Colonic mucosa (tissue), 4 donors: ENCODE results near the gene ATF1. TPM values are rescaled to one million over a fixed set of nuclear protein-coding genes. Genes with fewer than 3 reads are reported as not detected.
"Not testable (repeated sequence)": the region's sequence is repeated elsewhere in the genome, so short reads cannot be mapped to it uniquely, and the experiment has no call there.

ENCODE experiments used
- DNase-seq: peaks from one replicate; pipeline ENCODE4 v3.0.0-alpha.2; 2020
- H3K27ac ChIP-seq: fragments of 200-600 bp; one replicate; pipeline ENCODE4 v1.8.0; 2021
- H3K27me3 ChIP-seq: fragments of 200-600 bp; one replicate; pipeline ENCODE4 v1.8.0; 2021
- H3K36me3 ChIP-seq: fragments of 200-600 bp; one replicate; pipeline ENCODE4 v1.8.0; 2021
- H3K4me1 ChIP-seq: fragments of 200-600 bp; one replicate; pipeline ENCODE4 v1.8.0; 2021; ENCODE audit warnings: mild to moderate bottlenecking
- H3K4me3 ChIP-seq: fragments of 200-600 bp; one replicate; pipeline ENCODE4 v1.8.0; 2021
- H3K9ac ChIP-seq, 2 donors: one replicate each; pipeline ENCODE4 v1.7.0; 2013; ENCODE audit warnings: control low read depth in 2 of 2, low read depth in 2 of 2, low read length in 2 of 2
- H3K9me3 ChIP-seq: fragments of 200-600 bp; one replicate; pipeline ENCODE4 v1.8.0; 2021
- intact Hi-C: fragments of 100-400 bp; cut with DNase I; formaldehyde crosslinking; loops from one replicate; pipeline ENCODE4 v1.14.1; 2022
- total RNA-seq, 2 donors: library from RNA; stranded (reverse); fragmentation: NEBNext Ultra II Directional in 1 of 2; extraction: Animal tissue kit (Norgen Biotek cat#: 25700) in 1 of 2; gene quantifications; one replicate each; pipeline ENCODE4 v1.2.1, GENCODE V29; 2021
- TF ChIP-seq, protein P1 (sequence below): fragments of 200-600 bp; IDR thresholded peaks from one replicate; pipeline ENCODE4 v1.8.0; 2022; ENCODE audit warnings: antibody characterized with exemption, mild to moderate bottlenecking
- donor health status: healthy.
- donor health status: DM: no; HTN: no; CAD: no.
- donor health status: DM: no; HTN: no; CAD: no.

Gene ATF1
- total RNA-seq, 2 donors from 2014 or later = 39.5 to 49.9 TPM

DNA sequence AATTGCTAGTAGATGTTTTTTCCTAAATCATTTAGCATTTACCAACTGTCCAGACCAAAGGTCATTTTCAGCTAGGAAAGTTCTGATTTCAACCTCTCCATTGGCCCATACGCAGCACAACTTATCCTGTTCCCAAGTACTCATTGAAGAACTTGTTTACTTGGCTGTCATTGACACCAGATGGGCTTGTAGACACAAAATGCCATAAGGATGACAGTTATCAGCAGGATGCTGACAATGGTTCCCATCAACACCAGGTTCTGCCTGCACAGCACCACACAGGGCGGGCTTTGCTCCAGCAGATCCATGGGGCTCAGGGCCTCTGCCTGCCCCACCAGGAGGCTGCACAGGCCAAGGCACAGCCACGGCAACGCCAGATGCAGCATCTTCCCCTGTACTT is 42.3 kb downstream of the ATF1 start:
- Histone ChIP-seq H3K4me3 (no peak overlapping the region), H3K36me3 (no peaks in the 10 kb centered on the region), H3K9ac (no peak overlapping the region), H3K4me1 (no peaks in the 10 kb centered on the region), H3K27me3 (no peaks in the 10 kb centered on the region), H3K9me3 (no peaks in the 10 kb centered on the region), H3K27ac (no peak overlapping the region)
- DNase-seq = no peak
- TF ChIP-seq, protein P1, sequence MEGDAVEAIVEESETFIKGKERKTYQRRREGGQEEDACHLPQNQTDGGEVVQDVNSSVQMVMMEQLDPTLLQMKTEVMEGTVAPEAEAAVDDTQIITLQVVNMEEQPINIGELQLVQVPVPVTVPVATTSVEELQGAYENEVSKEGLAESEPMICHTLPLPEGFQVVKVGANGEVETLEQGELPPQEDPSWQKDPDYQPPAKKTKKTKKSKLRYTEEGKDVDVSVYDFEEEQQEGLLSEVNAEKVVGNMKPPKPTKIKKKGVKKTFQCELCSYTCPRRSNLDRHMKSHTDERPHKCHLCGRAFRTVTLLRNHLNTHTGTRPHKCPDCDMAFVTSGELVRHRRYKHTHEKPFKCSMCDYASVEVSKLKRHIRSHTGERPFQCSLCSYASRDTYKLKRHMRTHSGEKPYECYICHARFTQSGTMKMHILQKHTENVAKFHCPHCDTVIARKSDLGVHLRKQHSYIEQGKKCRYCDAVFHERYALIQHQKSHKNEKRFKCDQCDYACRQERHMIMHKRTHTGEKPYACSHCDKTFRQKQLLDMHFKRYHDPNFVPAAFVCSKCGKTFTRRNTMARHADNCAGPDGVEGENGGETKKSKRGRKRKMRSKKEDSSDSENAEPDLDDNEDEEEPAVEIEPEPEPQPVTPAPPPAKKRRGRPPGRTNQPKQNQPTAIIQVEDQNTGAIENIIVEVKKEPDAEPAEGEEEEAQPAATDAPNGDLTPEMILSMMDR = no peak
- intact Hi-C loops = no loop called here

DNA sequence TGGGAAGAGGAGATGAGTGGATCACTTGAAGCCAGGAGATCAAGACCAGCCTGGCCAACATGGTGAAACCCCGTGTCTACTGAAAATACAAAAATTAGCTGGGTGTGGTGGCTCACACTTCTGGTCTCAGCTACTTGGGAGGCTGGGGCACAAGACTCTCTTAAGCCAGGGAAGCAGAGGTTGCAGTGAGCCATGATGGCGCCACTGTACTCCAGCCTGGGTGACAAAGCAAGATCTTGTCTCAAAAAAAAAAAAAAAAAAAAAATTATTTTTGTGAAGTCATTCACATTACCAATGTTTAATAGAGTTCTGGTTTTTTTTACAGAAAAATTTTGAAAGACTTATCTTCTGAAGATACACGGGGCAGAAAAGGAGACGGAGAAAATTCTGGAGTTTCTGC is 45.2 kb downstream of the ATF1 start:
- H3K4me3 ChIP-seq, H3K4me1 ChIP-seq, H3K36me3 ChIP-seq, H3K9me3 ChIP-seq, H3K27ac ChIP-seq, H3K27me3 ChIP-seq, intact Hi-C loops, H3K9ac ChIP-seq, DNase-seq: not testable (repeated sequence)

DNA sequence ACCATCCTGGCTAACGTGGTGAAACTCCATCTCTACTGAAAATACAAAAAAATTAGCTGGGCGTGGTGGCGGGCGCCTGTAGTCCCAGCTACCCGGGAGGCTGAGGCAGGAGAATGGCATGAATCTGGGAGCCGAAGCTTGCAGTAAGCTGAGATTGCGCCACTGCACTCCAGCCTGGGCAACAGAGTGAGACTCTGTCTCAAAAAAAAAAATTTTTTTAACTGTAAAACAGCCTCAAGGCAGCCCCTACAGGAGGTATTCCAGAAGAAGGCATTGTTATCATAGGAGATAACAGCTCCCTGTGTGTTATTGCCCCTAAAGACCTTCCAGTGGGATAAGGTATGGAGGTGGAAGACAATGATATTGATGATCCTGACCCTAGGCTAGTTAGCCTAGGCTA is 51.0 kb downstream of the ATF1 start:
- intact Hi-C loops, H3K36me3 ChIP-seq: not testable (repeated sequence)

DNA sequence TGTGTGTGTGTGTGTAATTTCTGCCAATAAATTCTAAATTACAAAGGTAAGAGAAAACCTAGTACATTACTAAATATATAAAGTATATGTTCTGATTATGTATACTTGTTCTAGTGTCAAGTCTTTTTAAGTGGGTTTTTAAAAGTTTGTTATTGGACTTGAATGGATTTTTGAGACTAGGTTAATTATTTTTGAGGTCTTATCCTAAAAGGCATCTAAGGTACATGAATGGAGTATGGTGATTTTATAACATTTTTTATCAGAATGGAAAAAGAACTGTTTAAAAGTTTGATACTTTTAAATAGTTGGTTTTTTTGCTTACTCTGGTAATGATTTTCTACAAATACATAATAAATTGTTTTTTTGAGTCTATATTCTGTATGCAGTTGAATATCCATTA is 56.3 kb downstream of the ATF1 start:
- no peak overlapping the region for H3K9ac ChIP-seq
- no peaks in the 10 kb centered on the region for H3K4me1 ChIP-seq
- no peak overlapping the region for H3K27ac ChIP-seq
- no peak overlapping the region for H3K4me3 ChIP-seq
- peaks cover 8% of the 10 kb centered on the region for H3K36me3 ChIP-seq
- intact Hi-C loops = loop anchor here (5.0 kb wide), 1 partner anchor 53 kb away; no protein-coding TSS in a partner anchor
- TF ChIP-seq, protein P1 = no peak
- H3K9me3 ChIP-seq = no peaks in the 10 kb centered on the region
- DNase-seq = no peak
- H3K27me3 ChIP-seq = no peaks in the 10 kb centered on the region

More for the DNA sequence above, 51.0 kb downstream of the ATF1 start:
- not testable (repeated sequence) for H3K27me3 ChIP-seq, H3K4me1 ChIP-seq, H3K4me3 ChIP-seq, H3K27ac ChIP-seq, H3K9ac ChIP-seq, DNase-seq, H3K9me3 ChIP-seq

DNA sequence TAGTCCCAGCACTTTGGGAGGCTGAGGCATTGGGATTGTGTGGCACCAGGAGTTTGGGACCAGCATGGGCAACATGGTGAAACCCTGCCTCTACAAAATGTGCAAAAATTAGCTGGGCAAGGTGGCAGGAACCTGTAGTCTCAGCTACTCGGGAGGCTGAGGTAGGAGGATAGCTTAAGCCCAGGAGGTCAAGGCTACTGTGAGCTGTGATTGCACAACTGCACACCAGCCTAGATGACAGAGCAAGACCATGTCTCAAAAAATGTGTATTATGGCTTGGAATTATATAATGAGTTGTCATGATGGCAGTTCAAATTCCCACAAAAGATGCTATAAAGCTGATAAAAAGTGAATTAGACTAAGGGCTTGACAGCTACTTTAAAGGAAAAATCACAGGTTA is 58.2 kb downstream of the ATF1 start:
- Histone ChIP-seq H3K27me3 (no peaks in the 10 kb centered on the region), H3K4me1 (no peaks in the 10 kb centered on the region), H3K27ac (no peak overlapping the region), H3K9me3 (no peaks in the 10 kb centered on the region), H3K4me3 (no peak overlapping the region), H3K9ac (no peak overlapping the region), H3K36me3 (peaks cover 5% of the 10 kb centered on the region)
- TF ChIP-seq, protein P1 = no peak
- intact Hi-C loops = loop anchor here (5.0 kb wide), 1 partner anchor 55 kb away; no protein-coding TSS in a partner anchor
- DNase-seq = no peak

DNA sequence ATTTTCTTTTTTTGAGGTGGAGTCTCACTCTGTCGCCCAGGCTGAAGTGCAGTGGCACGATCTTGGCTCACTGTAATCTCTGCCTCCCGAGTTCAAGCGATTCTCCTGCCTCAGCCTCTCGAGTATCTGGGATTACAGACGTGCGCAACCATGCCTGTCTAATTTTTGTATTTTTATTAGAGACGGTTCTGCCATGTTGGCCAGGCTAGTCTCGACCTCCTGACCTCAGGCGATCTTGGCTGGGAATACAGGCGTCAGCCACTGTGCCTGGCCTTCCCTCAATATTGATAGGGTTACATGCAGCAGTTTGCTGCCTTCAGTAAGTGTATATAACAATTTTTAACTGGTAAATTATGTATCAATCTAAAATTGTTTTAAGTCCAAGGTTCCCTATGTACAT is 59.8 kb downstream of the ATF1 start:
- not testable (repeated sequence) for H3K27ac ChIP-seq, H3K27me3 ChIP-seq, DNase-seq, H3K36me3 ChIP-seq, H3K9ac ChIP-seq, H3K9me3 ChIP-seq, H3K4me3 ChIP-seq, H3K4me1 ChIP-seq
- intact Hi-C loops = loop anchor here (2.0 to 5.0 kb wide), 2 partner anchors 56 to 163 kb away; no protein-coding TSS in a partner anchor

DNA sequence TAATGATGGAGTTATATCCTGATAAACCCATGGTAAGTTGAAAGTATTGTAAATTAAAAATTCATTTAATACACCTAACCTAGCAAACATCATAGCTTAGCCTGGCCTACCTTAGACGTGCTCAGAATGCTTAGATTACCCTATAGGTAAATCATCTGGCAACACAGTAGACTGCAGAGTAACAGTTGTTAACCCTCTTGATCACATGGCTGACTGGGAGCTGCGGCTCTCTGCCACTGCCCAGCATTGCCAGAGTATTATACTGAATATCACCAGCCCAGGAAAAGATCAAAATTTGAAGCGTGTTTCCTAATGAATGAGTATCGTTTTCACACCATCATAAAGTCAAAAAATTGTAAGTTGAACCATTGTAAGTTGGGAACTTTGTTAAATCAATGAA is 61.0 kb downstream of the ATF1 start:
- no peaks in the 10 kb centered on the region for H3K36me3 ChIP-seq
- DNase-seq = no peak
- no peak overlapping the region for H3K27ac ChIP-seq
- TF ChIP-seq, protein P1 = no peak
- no peaks in the 10 kb centered on the region for H3K9me3 ChIP-seq
- H3K4me1 ChIP-seq = no peaks in the 10 kb centered on the region
- no peak overlapping the region for H3K4me3 ChIP-seq
- intact Hi-C loops = loop anchor here (2.0 to 5.0 kb wide), 2 partner anchors 58 to 162 kb away; no protein-coding TSS in a partner anchor
- no peaks in the 10 kb centered on the region for H3K27me3 ChIP-seq
- peak overlapping the region; percentile 20 to 40 for H3K9ac ChIP-seq
